HepG2 (cell line): ENCODE measurements around the gene SHC1. TPM values are rescaled to one million over a fixed set of nuclear protein-coding genes. Genes with fewer than 3 reads are reported as not detected.

Experiments
- FOSL2 ChIP-seq: sonication (generic); formaldehyde crosslinking; IDR thresholded peaks from 2 replicates; pipeline ENCODE4 v1.4.0; 2020; ENCODE audit warnings: missing genetic modification reagents
- KLF11 ChIP-seq: IDR thresholded peaks from 2 replicates; pipeline ENCODE4 v1.6.1; 2016; ENCODE audit warnings: missing compliant biosample characterization
- MBD4 ChIP-seq: IDR thresholded peaks from 2 replicates; pipeline ENCODE4 v1.6.1; 2012; ENCODE audit warnings: low read length, inconsistent platforms, borderline replicate concordance
- MTA1 ChIP-seq: sonication (generic); formaldehyde crosslinking; IDR thresholded peaks from 2 replicates; pipeline ENCODE4 v1.4.0; 2020; ENCODE audit warnings: missing genetic modification reagents, mild to moderate bottlenecking, borderline replicate concordance
- NKX3-1 ChIP-seq: sonication (generic); formaldehyde crosslinking; IDR thresholded peaks from 2 replicates; pipeline ENCODE4 v1.5.0; 2020; ENCODE audit warnings: missing genetic modification reagents
- NR1H2 ChIP-seq: sonication (generic); formaldehyde crosslinking; IDR thresholded peaks from 2 replicates; pipeline ENCODE4 v1.8.1; 2022; ENCODE audit warnings: low read depth, missing genetic modification reagents, borderline replicate concordance
- POGZ ChIP-seq: sonication (generic); formaldehyde crosslinking; IDR thresholded peaks from 2 replicates; pipeline ENCODE4 v1.4.0; 2020; ENCODE audit warnings: mild to moderate bottlenecking, missing genetic modification reagents
- REPIN1 ChIP-seq: sonication (generic); formaldehyde crosslinking; IDR thresholded peaks from 2 replicates; pipeline ENCODE4 v1.8.0; 2022; ENCODE audit warnings: missing genetic modification reagents, low read depth, mild to moderate bottlenecking, borderline replicate concordance
- SRF ChIP-seq: IDR thresholded peaks from 2 replicates; pipeline ENCODE4 v1.6.1; 2011; ENCODE audit warnings: mild to moderate bottlenecking, low read depth, low read length, moderate library complexity
- SRY ChIP-seq: sonication (generic); formaldehyde crosslinking; IDR thresholded peaks from 2 replicates; pipeline ENCODE4 v1.8.0; 2022; ENCODE audit warnings: mild to moderate bottlenecking, missing genetic modification reagents
- TCF7 ChIP-seq: sonication (generic); IDR thresholded peaks from 2 replicates; pipeline ENCODE4 v1.6.1; 2016; ENCODE audit warnings: antibody characterized with exemption, low read depth
- ZBTB7B ChIP-seq: sonication (generic); formaldehyde crosslinking; IDR thresholded peaks from 2 replicates; pipeline ENCODE4 v1.4.0; 2020; ENCODE audit warnings: missing genetic modification reagents
- ZNF280D ChIP-seq: sonication (generic); formaldehyde crosslinking; IDR thresholded peaks from 2 replicates; pipeline ENCODE4 v1.5.1; 2020; ENCODE audit warnings: mild to moderate bottlenecking, missing genetic modification reagents
- ZNF451 ChIP-seq: sonication (generic); formaldehyde crosslinking; IDR thresholded peaks from 2 replicates; pipeline ENCODE4 v1.5.0; 2020; ENCODE audit warnings: mild to moderate bottlenecking, missing genetic modification reagents
- ZNF546 ChIP-seq: sonication (generic); formaldehyde crosslinking; conservative IDR thresholded peaks from 2 replicates; pipeline ENCODE4 v1.8.1; 2023; ENCODE audit warnings: mild to moderate bottlenecking, missing genetic modification reagents
- ZNF549 ChIP-seq: sonication (generic); formaldehyde crosslinking; IDR thresholded peaks from 2 replicates; pipeline ENCODE4 v1.5.0; 2020; ENCODE audit warnings: missing genetic modification reagents
- ZNF678 ChIP-seq: sonication (generic); formaldehyde crosslinking; IDR thresholded peaks from 2 replicates; pipeline ENCODE4 v1.4.0; 2020; ENCODE audit warnings: mild to moderate bottlenecking, missing genetic modification reagents
- ZNF703 ChIP-seq: sonication (generic); formaldehyde crosslinking; IDR thresholded peaks from 2 replicates; pipeline ENCODE4 v1.5.1; 2020; ENCODE audit warnings: missing genetic modification reagents, mild to moderate bottlenecking, moderate library complexity, borderline replicate concordance
- ZNF766 ChIP-seq: sonication (generic); formaldehyde crosslinking; IDR thresholded peaks from 2 replicates; pipeline ENCODE4 v1.5.0; 2020; ENCODE audit warnings: missing genetic modification reagents, borderline replicate concordance
- polyA plus RNA-seq, 8 experiments: library from polyadenylated mRNA; depleted of rRNA in 3 of 8; stranded (reverse) in 7 of 8; unstranded in 1 of 8; fragments of >200 nt; fragmentation: Illumina TruSeq in 4 of 8; extraction: Trizol in 4 of 8; gene quantifications; 2 replicates each; pipeline versions ENCODE4 v1.2.1 to v1.2.3, GENCODE V29; 2011 to 2016; ENCODE audit warnings: low read depth in 4 of 8, missing spikeins in 1 of 8, mixed read lengths in 1 of 8; ENCODE audit not compliant: insufficient read depth in 1 of 8
- total RNA-seq, 5 experiments: library from RNA; depleted of rRNA; stranded (reverse); fragments of >200 nt; fragmentation: Illumina TruSeq; extraction: Trizol; gene quantifications; 2 replicates each; pipeline ENCODE4 v1.2.3, GENCODE V29; 2016; ENCODE audit warnings: low read depth in 1 of 5
- TF ChIP-seq, protein P1 (sequence below): sonication (generic); formaldehyde crosslinking; IDR thresholded peaks from 2 replicates; pipeline ENCODE4 v1.4.0; 2020; ENCODE audit warnings: missing genetic modification reagents
- TF ChIP-seq, protein P2 (sequence below): sonication (generic); formaldehyde crosslinking; IDR thresholded peaks from 2 replicates; pipeline ENCODE4 v1.5.0; 2020; ENCODE audit warnings: missing genetic modification reagents

SHC1 gene
- total and polyA plus RNA-seq, 2 of the 13 experiments (the other 11 are each of a cell fraction or from before 2014, with no cell fraction given) = 52.0 to 137 TPM

DNA sequence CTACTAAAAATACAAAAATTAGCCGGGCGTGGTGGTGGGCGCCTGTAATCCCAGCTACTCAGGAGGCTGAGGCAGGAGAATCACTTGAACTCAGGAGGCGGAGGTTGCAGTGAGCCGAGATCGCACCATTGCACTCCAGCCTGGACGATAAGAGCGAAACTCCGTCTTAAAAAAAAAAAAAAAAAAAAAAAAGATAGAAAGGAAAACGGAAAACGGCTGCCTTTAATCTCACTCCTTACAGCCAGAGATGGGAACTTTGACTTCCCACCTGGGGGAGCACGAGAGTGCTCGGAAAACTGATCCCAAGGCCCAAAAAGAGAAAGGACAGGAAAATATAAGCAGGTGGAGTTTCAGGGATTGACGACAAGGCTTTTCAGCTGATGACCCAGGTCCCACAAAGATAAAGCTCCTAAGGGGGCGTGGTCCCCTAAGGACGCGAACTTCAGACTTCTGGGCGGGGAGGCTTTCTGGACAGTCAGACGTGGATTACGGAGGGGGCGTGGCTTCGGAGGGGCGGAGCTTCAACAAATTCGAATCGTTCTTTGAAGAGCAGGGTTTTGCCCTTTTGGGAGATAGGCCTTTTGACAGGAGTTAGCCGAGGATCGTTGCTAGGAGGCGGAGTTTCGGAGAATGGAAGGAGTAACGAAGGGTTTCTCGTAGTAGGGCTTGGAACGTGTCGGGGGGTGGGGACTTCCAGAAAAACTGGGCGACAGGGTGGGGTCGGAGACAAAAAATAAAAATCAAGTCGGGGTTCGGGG is 3.0 kb upstream of the SHC1 start (continued):
- TF ChIP-seq ZBTB7B (CRISPR knock-in tag) (no peak; the same call in 1 of the 2 replicates), TCF7 (no peak), SRY (CRISPR knock-in tag) (no peak), MBD4 (no peak), ZNF451 (no peak), NR1H2 (no peak), NKX3-1 (CRISPR knock-in tag) (no peak), FOSL2 (CRISPR knock-in tag) (peak; percentile 23; the same call in 1 of the 2 replicates), POGZ (no peak), MTA1 (CRISPR knock-in tag) (no peak), ZNF546 (no peak), ZNF549 (no peak), ZNF678 (CRISPR knock-in tag) (no peak), ZNF280D (CRISPR knock-in tag) (no peak), KLF11 (no peak), ZNF703 (CRISPR knock-in tag) (no peak), ZNF766 (CRISPR knock-in tag) (no peak), SRF (peak; percentile 16; the same call in 1 of the 2 replicates), REPIN1 (no peak)
- TF ChIP-seq, protein P1, sequence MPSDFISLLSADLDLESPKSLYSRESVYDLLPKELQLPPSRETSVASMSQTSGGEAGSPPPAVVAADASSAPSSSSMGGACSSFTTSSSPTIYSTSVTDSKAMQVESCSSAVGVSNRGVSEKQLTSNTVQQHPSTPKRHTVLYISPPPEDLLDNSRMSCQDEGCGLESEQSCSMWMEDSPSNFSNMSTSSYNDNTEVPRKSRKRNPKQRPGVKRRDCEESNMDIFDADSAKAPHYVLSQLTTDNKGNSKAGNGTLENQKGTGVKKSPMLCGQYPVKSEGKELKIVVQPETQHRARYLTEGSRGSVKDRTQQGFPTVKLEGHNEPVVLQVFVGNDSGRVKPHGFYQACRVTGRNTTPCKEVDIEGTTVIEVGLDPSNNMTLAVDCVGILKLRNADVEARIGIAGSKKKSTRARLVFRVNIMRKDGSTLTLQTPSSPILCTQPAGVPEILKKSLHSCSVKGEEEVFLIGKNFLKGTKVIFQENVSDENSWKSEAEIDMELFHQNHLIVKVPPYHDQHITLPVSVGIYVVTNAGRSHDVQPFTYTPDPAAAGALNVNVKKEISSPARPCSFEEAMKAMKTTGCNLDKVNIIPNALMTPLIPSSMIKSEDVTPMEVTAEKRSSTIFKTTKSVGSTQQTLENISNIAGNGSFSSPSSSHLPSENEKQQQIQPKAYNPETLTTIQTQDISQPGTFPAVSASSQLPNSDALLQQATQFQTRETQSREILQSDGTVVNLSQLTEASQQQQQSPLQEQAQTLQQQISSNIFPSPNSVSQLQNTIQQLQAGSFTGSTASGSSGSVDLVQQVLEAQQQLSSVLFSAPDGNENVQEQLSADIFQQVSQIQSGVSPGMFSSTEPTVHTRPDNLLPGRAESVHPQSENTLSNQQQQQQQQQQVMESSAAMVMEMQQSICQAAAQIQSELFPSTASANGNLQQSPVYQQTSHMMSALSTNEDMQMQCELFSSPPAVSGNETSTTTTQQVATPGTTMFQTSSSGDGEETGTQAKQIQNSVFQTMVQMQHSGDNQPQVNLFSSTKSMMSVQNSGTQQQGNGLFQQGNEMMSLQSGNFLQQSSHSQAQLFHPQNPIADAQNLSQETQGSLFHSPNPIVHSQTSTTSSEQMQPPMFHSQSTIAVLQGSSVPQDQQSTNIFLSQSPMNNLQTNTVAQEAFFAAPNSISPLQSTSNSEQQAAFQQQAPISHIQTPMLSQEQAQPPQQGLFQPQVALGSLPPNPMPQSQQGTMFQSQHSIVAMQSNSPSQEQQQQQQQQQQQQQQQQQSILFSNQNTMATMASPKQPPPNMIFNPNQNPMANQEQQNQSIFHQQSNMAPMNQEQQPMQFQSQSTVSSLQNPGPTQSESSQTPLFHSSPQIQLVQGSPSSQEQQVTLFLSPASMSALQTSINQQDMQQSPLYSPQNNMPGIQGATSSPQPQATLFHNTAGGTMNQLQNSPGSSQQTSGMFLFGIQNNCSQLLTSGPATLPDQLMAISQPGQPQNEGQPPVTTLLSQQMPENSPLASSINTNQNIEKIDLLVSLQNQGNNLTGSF (CRISPR knock-in tag) = no peak
- TF ChIP-seq, protein P2, sequence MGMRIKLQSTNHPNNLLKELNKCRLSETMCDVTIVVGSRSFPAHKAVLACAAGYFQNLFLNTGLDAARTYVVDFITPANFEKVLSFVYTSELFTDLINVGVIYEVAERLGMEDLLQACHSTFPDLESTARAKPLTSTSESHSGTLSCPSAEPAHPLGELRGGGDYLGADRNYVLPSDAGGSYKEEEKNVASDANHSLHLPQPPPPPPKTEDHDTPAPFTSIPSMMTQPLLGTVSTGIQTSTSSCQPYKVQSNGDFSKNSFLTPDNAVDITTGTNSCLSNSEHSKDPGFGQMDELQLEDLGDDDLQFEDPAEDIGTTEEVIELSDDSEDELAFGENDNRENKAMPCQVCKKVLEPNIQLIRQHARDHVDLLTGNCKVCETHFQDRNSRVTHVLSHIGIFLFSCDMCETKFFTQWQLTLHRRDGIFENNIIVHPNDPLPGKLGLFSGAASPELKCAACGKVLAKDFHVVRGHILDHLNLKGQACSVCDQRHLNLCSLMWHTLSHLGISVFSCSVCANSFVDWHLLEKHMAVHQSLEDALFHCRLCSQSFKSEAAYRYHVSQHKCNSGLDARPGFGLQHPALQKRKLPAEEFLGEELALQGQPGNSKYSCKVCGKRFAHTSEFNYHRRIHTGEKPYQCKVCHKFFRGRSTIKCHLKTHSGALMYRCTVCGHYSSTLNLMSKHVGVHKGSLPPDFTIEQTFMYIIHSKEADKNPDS (CRISPR knock-in tag) = no peak
